H9 (cell line): Measurements from ENCODE around the gene ZER1. TPM values are rescaled to one million over a fixed set of nuclear protein-coding genes. Genes with fewer than 3 reads are reported as not detected.

ENCODE experiments used
- DNase-seq: peaks from one replicate; pipeline ENCODE4 v3.0.0-alpha.2; 2017
- H2AFZ ChIP-seq: one replicate; pipeline ENCODE4 v1.6.1; 2013; ENCODE audit warnings: mild to moderate bottlenecking, low read length, control low read depth, moderate library complexity
- H2AK5ac ChIP-seq: 2 replicates; pipeline ENCODE4 v1.6.1; 2013; ENCODE audit warnings: low read length, control low read depth, mixed read lengths; ENCODE audit not compliant: insufficient read length
- H2BK120ac ChIP-seq: one replicate; pipeline ENCODE4 v1.6.1; 2013; ENCODE audit warnings: low read depth, mild to moderate bottlenecking, low read length, control low read depth, inconsistent platforms; ENCODE audit not compliant: poor library complexity, severe bottlenecking
- H2BK12ac ChIP-seq: 2 replicates; pipeline ENCODE4 v1.6.1; 2013; ENCODE audit warnings: low read length, control low read depth, mixed read lengths, low read depth; ENCODE audit not compliant: insufficient read length
- H2BK15ac ChIP-seq: 2 replicates; pipeline ENCODE4 v1.6.1; 2013; ENCODE audit warnings: low read depth, low read length, control low read depth
- H2BK20ac ChIP-seq: one replicate; pipeline ENCODE4 v1.6.1; 2013; ENCODE audit warnings: low read depth, mild to moderate bottlenecking, low read length, control low read depth, inconsistent platforms; ENCODE audit not compliant: poor library complexity, severe bottlenecking
- H2BK5ac ChIP-seq: 2 replicates; pipeline ENCODE4 v1.6.1; 2013; ENCODE audit warnings: low read length, control low read depth, mixed read lengths; ENCODE audit not compliant: insufficient read length
- H3K14ac ChIP-seq: 2 replicates; pipeline ENCODE4 v1.6.1; 2013; ENCODE audit warnings: low read length, control low read depth; ENCODE audit not compliant: insufficient read depth
- H3K18ac ChIP-seq: 2 replicates; pipeline ENCODE4 v1.6.1; 2013; ENCODE audit warnings: low read depth, mild to moderate bottlenecking, mixed read lengths, low read length, control low read depth; ENCODE audit not compliant: insufficient read length
- H3K23ac ChIP-seq: 2 replicates; pipeline ENCODE4 v1.6.1; 2013; ENCODE audit warnings: low read length, control low read depth, mixed read lengths, low read depth; ENCODE audit not compliant: insufficient read length
- H3K23me2 ChIP-seq: 2 replicates; pipeline ENCODE4 v1.6.1; 2013; ENCODE audit warnings: low read depth, mild to moderate bottlenecking, mixed read lengths, low read length, control low read depth; ENCODE audit not compliant: insufficient read length, poor library complexity, severe bottlenecking
- H3K27ac ChIP-seq: 2 replicates; pipeline ENCODE4 v1.5.1; 2013; ENCODE audit warnings: low read length, control low read depth, mixed read lengths, low read depth; ENCODE audit not compliant: insufficient read length
- H3K27me3 ChIP-seq: 2 replicates; pipeline ENCODE4 v1.6.1; 2013; ENCODE audit warnings: low read length, control low read depth, inconsistent platforms; ENCODE audit not compliant: insufficient read depth
- H3K4ac ChIP-seq: 2 replicates; pipeline ENCODE4 v1.6.1; 2013; ENCODE audit warnings: low read depth, mild to moderate bottlenecking, control low read depth, inconsistent platforms, low read length, moderate library complexity
- H3K4me1 ChIP-seq: 2 replicates; pipeline ENCODE4 v1.6.1; 2013; ENCODE audit warnings: low read length, control low read depth, inconsistent platforms; ENCODE audit not compliant: insufficient read depth
- H3K4me2 ChIP-seq: 2 replicates; pipeline ENCODE4 v1.6.1; 2013; ENCODE audit warnings: low read length, control low read depth, mixed read lengths; ENCODE audit not compliant: insufficient read length, insufficient read depth
- H3K56ac ChIP-seq: 2 replicates; pipeline ENCODE4 v1.6.1; 2013; ENCODE audit warnings: low read depth, mild to moderate bottlenecking, mixed read lengths, low read length, control low read depth; ENCODE audit not compliant: insufficient read length
- H3K79me1 ChIP-seq: 2 replicates; pipeline ENCODE4 v1.6.1; 2013; ENCODE audit warnings: low read depth, mild to moderate bottlenecking, moderate library complexity, low read length, control low read depth, inconsistent platforms; ENCODE audit not compliant: insufficient read depth, poor library complexity, severe bottlenecking
- H3K79me2 ChIP-seq: 2 replicates; pipeline ENCODE4 v1.6.1; 2013; ENCODE audit warnings: low read length, control low read depth, inconsistent platforms; ENCODE audit not compliant: insufficient read depth
- H3K9ac ChIP-seq: 2 replicates; pipeline ENCODE4 v1.6.1; 2013; ENCODE audit warnings: low read length, control low read depth, mixed read lengths; ENCODE audit not compliant: insufficient read length; ENCODE audit errors: extremely low read depth
- H3K9me3 ChIP-seq: one replicate; pipeline ENCODE4 v1.6.1; 2013; ENCODE audit warnings: low read depth, low read length, inconsistent platforms; ENCODE audit not compliant: control insufficient read depth
- H3T11ph ChIP-seq: one replicate; pipeline ENCODE4 v1.6.1; 2013; ENCODE audit warnings: mild to moderate bottlenecking, low read length, control low read depth, inconsistent platforms
- H4K20me1 ChIP-seq: one replicate; pipeline ENCODE4 v1.6.1; 2013; ENCODE audit not compliant: control insufficient read depth, insufficient read length, insufficient read depth
- H4K5ac ChIP-seq: 2 replicates; pipeline ENCODE4 v1.6.1; 2013; ENCODE audit warnings: low read depth, mild to moderate bottlenecking, mixed read lengths, low read length, control low read depth; ENCODE audit not compliant: insufficient read length
- H4K8ac ChIP-seq: replicated peaks from 2 replicates; pipeline ENCODE4 v1.6.1; 2013; ENCODE audit warnings: low read length, control low read depth, mixed read lengths, low read depth; ENCODE audit not compliant: insufficient read length
- H4K91ac ChIP-seq: 2 replicates; pipeline ENCODE4 v1.6.1; 2013; ENCODE audit warnings: low read depth, mild to moderate bottlenecking, moderate library complexity, mixed read lengths, low read length, control low read depth; ENCODE audit not compliant: insufficient read length
- H3K27ac Mint-ChIP-seq, 3 experiments: 2 replicates in 2 of 3; 3 replicates in 1 of 3; pipeline ENCODE4 v1.8.0; 2020 to 2021; ENCODE audit warnings: mixed read lengths in 3 of 3, mild to moderate bottlenecking in 1 of 3, moderate library complexity in 1 of 3
- H3K27me3 Mint-ChIP-seq: 2 replicates; pipeline ENCODE4 v1.8.0; 2021; ENCODE audit warnings: low read depth, mild to moderate bottlenecking, moderate library complexity, mixed read lengths
- H3K36me3 Mint-ChIP-seq, 3 experiments: 2 replicates in 2 of 3; 3 replicates in 1 of 3; pipeline ENCODE4 v1.8.0; 2020 to 2021; ENCODE audit warnings: low read depth in 3 of 3, mixed read lengths in 3 of 3; ENCODE audit not compliant: insufficient read depth in 1 of 3
- H3K4me1 Mint-ChIP-seq, 2 experiments: 2 replicates each; pipeline ENCODE4 v1.8.0; 2020; ENCODE audit warnings: mixed read lengths in 2 of 2
- H3K4me3 Mint-ChIP-seq, 2 experiments: 2 replicates in 1 of 2; 3 replicates in 1 of 2; pipeline ENCODE4 v1.8.0; 2020 to 2021; ENCODE audit warnings: mild to moderate bottlenecking in 2 of 2, mixed read lengths in 2 of 2, moderate library complexity in 1 of 2
- H3K9me3 Mint-ChIP-seq, 2 experiments: 2 replicates in 1 of 2; 3 replicates in 1 of 2; pipeline ENCODE4 v1.8.0; 2020; ENCODE audit warnings: mild to moderate bottlenecking in 2 of 2, mixed read lengths in 2 of 2, moderate library complexity in 1 of 2
- WGBS: extraction: QIAGEN DNeasy Blood & Tissue Kit; methylation state at CpG from one replicate; pipeline ENCODE4 v1.1.7; 2013; ENCODE audit warnings: missing lambda C conversion rate, low lambda C conversion rate, mixed read lengths; ENCODE audit not compliant: insufficient read length; ENCODE audit errors: extremely low coverage; 5-methylcytosine and 5-hydroxymethylcytosine counted together
- total RNA-seq: library from RNA; stranded (reverse); gene quantifications from 2 replicates; pipeline ENCODE4 v1.2.1, GENCODE V29; 2021
- TF ChIP-seq, protein P1 (sequence below): fragments of 200-600 bp; sonication (generic); conservative IDR thresholded peaks from 3 replicates; pipeline ENCODE4 v1.8.0; 2021; ENCODE audit warnings: antibody characterized with exemption, mild to moderate bottlenecking

Gene ZER1
- total RNA-seq, 1 experiment from 2014 or later: 24.2 TPM

DNA sequence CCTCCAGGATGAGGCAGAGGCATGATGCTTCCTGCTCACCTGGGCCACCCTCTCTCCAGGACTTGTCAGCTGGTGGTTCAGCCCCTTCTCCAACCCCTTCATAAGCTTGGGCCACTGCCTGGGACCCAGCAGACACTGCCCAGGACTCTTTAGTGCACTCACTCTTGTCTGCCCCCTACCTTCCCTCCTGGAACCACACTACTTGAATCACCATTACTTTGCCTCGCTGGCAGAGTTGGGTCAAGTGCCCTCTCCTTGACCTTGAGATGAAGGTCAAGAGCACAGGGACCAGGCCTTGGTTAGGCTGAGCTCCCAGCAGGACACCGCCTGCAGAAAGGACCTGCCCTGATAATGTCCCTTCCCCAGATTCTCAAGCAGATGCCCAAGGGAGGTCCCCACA is 38.1 kb upstream of the ZER1 start:
- Histone ChIP-seq H3K18ac (no peak overlapping the region), H3K9me3 (no peaks in the 10 kb centered on the region), H3K79me1 (no peaks in the 10 kb centered on the region), H4K5ac (no peak overlapping the region), H3K4ac (no peak overlapping the region), H2BK12ac (no peak overlapping the region), H3K23me2 (no peaks in the 10 kb centered on the region), H2BK120ac (no peak overlapping the region), H3K4me1 (no peaks in the 10 kb centered on the region), H3K27me3 (no peaks in the 10 kb centered on the region), H2BK15ac (no peak overlapping the region), H3K56ac (no peak overlapping the region), H3T11ph (no peak overlapping the region), H4K91ac (no peak overlapping the region), H4K20me1 (no peaks in the 10 kb centered on the region), H2AFZ (no peak overlapping the region), H2AK5ac (no peak overlapping the region), H4K8ac (no peak overlapping the region), H3K4me2 (no peak overlapping the region), H3K9ac (no peak overlapping the region), H2BK20ac (no peak overlapping the region), H3K27ac (no peak overlapping the region), H3K79me2 (no peaks in the 10 kb centered on the region), H2BK5ac (no peak overlapping the region), H3K23ac (no peak overlapping the region), H3K14ac (no peak overlapping the region)
- H3K27ac Mint-ChIP-seq: peak overlapping the region in 2 of 3 experiments; percentile 21 to 25; a peak in 4 of 7 replicates
- DNase-seq: no peak
- H3K9me3 Mint-ChIP-seq: no peaks in the 10 kb centered on the region
- no peaks in the 10 kb centered on the region for H3K4me1 Mint-ChIP-seq
- H3K36me3 Mint-ChIP-seq: peaks cover 2 to 23% (median 21%) of the 10 kb centered on the region in 3 experiments; a peak in 5 of 7 replicates
- WGBS: no CpG with 5 or more reads among the region's 2 CpGs
- TF ChIP-seq, protein P1, sequence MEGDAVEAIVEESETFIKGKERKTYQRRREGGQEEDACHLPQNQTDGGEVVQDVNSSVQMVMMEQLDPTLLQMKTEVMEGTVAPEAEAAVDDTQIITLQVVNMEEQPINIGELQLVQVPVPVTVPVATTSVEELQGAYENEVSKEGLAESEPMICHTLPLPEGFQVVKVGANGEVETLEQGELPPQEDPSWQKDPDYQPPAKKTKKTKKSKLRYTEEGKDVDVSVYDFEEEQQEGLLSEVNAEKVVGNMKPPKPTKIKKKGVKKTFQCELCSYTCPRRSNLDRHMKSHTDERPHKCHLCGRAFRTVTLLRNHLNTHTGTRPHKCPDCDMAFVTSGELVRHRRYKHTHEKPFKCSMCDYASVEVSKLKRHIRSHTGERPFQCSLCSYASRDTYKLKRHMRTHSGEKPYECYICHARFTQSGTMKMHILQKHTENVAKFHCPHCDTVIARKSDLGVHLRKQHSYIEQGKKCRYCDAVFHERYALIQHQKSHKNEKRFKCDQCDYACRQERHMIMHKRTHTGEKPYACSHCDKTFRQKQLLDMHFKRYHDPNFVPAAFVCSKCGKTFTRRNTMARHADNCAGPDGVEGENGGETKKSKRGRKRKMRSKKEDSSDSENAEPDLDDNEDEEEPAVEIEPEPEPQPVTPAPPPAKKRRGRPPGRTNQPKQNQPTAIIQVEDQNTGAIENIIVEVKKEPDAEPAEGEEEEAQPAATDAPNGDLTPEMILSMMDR: peak; percentile 45
- no peaks in the 10 kb centered on the region for H3K27me3 Mint-ChIP-seq
- H3K4me3 Mint-ChIP-seq: no peak overlapping the region; a peak in 1 of 5 replicates
